ENCODE results near the gene SPOCK1.

DNA sequence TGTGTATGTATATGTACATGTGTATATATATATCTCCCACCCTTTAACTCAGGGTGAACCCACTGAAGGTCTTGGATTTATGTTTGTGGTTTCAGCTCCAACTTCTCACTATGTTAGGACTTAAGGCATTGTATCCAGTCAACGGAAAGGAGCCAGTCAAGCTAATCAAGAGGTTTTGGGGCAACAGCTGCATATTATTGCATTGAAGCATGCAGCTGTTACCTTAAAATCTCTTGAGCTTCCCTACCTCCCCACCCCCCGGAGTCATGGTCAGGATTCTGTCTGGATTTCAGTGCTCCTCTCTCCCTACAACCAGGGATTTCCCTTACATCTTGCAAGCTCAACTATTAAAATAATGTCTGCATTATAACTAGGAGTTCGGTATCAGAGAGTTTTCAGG is 399.5 kb downstream of the SPOCK1 start:
- TF ChIP-seq, protein P1, sequence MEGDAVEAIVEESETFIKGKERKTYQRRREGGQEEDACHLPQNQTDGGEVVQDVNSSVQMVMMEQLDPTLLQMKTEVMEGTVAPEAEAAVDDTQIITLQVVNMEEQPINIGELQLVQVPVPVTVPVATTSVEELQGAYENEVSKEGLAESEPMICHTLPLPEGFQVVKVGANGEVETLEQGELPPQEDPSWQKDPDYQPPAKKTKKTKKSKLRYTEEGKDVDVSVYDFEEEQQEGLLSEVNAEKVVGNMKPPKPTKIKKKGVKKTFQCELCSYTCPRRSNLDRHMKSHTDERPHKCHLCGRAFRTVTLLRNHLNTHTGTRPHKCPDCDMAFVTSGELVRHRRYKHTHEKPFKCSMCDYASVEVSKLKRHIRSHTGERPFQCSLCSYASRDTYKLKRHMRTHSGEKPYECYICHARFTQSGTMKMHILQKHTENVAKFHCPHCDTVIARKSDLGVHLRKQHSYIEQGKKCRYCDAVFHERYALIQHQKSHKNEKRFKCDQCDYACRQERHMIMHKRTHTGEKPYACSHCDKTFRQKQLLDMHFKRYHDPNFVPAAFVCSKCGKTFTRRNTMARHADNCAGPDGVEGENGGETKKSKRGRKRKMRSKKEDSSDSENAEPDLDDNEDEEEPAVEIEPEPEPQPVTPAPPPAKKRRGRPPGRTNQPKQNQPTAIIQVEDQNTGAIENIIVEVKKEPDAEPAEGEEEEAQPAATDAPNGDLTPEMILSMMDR (IDR thresholded peaks at IDR 0.05; ENCODE audit: low read depth, low read length, missing input control), result no peak
- TF ChIP-seq TAF1 (conservative IDR thresholded peaks at IDR 0.05), result no peak
- TF ChIP-seq, protein P2, sequence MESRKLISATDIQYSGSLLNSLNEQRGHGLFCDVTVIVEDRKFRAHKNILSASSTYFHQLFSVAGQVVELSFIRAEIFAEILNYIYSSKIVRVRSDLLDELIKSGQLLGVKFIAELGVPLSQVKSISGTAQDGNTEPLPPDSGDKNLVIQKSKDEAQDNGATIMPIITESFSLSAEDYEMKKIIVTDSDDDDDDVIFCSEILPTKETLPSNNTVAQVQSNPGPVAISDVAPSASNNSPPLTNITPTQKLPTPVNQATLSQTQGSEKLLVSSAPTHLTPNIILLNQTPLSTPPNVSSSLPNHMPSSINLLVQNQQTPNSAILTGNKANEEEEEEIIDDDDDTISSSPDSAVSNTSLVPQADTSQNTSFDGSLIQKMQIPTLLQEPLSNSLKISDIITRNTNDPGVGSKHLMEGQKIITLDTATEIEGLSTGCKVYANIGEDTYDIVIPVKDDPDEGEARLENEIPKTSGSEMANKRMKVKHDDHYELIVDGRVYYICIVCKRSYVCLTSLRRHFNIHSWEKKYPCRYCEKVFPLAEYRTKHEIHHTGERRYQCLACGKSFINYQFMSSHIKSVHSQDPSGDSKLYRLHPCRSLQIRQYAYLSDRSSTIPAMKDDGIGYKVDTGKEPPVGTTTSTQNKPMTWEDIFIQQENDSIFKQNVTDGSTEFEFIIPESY (IDR thresholded peaks at IDR 0.05), result no peak
- TF ChIP-seq NR2F2 (IDR thresholded peaks at IDR 0.05), result no peak
- TF ChIP-seq GABPA (IDR thresholded peaks at IDR 0.05 in 1 of 2, conservative IDR thresholded peaks at IDR 0.05 in 1 of 2), result no peak
- TF ChIP-seq HNF4G (IDR thresholded peaks at IDR 0.05), result no peak
